Right cardiac atrium (tissue), 5 donors: Measurements from ENCODE around the gene STING1. TPM values are rescaled to one million over a fixed set of nuclear protein-coding genes. Genes with fewer than 3 reads are reported as not detected.

Experiments used
- ATAC-seq, 2 donors: fragments of 200-7000 bp; cut with Tn5 transposase; one replicate each; pipeline versions ENCODE4 v1.8.0 to v1.9.1; 2020; ENCODE audit warnings: moderate library complexity in 2 of 2, mild to moderate bottlenecking in 1 of 2
- DNase-seq, 3 donors: peaks; one replicate each; pipeline ENCODE4 v3.0.0-alpha.2; 2020
- H3K27ac ChIP-seq: one replicate; pipeline ENCODE4 v1.5.1; 2013; ENCODE audit warnings: mild to moderate bottlenecking, low read length, control low read depth, moderate library complexity
- H3K27me3 ChIP-seq: one replicate; pipeline ENCODE4 v1.6.1; 2013; ENCODE audit not compliant: control insufficient read depth, insufficient read depth
- H3K4me1 ChIP-seq: one replicate; pipeline ENCODE4 v1.6.1; 2013; ENCODE audit warnings: low read length; ENCODE audit not compliant: control insufficient read depth, insufficient read depth
- H3K4me3 ChIP-seq: one replicate; pipeline ENCODE4 v1.5.1; 2013; ENCODE audit warnings: low read length, control low read depth
- H3K9me3 ChIP-seq: one replicate; pipeline ENCODE4 v1.6.1; 2013; ENCODE audit warnings: low read length; ENCODE audit not compliant: control insufficient read depth
- WGBS: extraction: QIAGEN DNeasy Blood & Tissue Kit; methylation state at CpG from one replicate; pipeline ENCODE4 v1.1.7; 2013; 5-methylcytosine and 5-hydroxymethylcytosine counted together
- intact Hi-C, 4 donors: fragments of 100-400 bp; cut with DNase I; formaldehyde crosslinking; loops; one replicate each; pipeline versions ENCODE4 v1.11.0 to v1.14.0; 2022 to 2023
- polyA plus RNA-seq: library from polyadenylated mRNA; stranded (reverse); fragments of 200-250 nt; gene quantifications from one replicate; pipeline ENCODE4 v1.2.3, GENCODE V29; 2013
- total RNA-seq, 4 donors: library from RNA; stranded (reverse); fragmentation: NEBNext Ultra II Directional; extraction: Animal tissue kit (Norgen Biotek cat#: 25700); gene quantifications; one replicate each; pipeline ENCODE4 v1.2.1, GENCODE V29; 2021
- donor health status: healthy with polysubstance abuse.
- donor health status: DM: no; HTN: yes; CAD: no.
- donor health status: DM: no; HTN: no; CAD: no.
- donor health status: DM: no; HTN: yes; CAD: no; lungs with severe emphysema.
- donor health status: DM: yes; HTN: yes; CAD: no.

The STING1 gene
- total and polyA plus RNA-seq, 5 donors = 47.9 to 125 (median 90.9) TPM

DNA sequence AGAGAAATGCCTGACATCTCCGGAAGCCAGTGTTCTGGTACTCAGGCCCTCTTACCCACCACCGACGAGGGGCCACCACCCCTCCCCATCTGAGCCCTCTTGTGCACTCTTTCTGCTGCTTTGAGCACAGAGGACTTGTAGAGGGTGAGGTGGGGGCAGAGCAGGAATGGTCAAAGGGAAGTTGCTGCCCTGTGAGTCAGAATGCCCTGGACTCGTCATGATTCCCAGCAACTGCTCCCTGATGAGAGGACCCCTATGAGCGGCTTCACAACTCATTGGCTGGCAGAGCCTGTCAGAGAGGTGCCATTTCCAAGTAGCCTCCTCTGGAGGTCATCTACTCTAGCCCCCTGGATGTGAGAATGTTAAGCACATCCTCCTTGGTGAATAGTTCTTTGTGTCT lies 20.9 kb downstream of the STING1 start:
- Histone ChIP-seq H3K4me1 (no peaks in the 10 kb centered on the region), H3K9me3 (no peaks in the 10 kb centered on the region), H3K4me3 (peak overlapping the region; percentile 73), H3K27ac (peak overlapping the region; percentile 96), H3K27me3 (no peaks in the 10 kb centered on the region)
- peak in 2 of 3 donors; percentile 38 to 55 for DNase-seq
- WGBS = 65% methylated on average over 5 of the region's 5 CpGs
- ATAC-seq = peak; percentile 47 to 74
- intact Hi-C loops = no loop called here

DNA sequence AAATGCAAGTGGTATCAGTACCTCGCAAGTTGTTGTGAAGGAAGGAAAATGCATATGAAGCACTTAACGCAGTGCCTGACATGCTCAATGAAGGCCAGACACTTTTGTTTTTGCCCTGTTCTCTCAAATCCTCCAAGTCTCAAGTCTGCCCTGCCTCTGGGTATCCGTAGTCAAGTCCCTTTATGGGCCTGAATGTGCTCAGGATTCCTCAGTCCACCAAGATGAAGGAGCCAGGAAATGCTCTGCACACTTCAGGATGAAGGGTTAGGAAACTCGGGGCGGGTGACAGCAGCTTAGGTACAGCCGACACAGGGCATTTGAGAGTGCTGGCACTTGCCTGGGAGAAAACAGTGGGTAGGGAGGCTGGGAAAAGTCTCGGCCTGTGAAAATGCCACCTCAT lies 21.4 kb downstream of the STING1 start:
- intact Hi-C loops = no loop called here
- peak in 1 of 2 donors; percentile 17 for ATAC-seq
- Histone ChIP-seq H3K4me1 (no peaks in the 10 kb centered on the region), H3K9me3 (no peaks in the 10 kb centered on the region), H3K27ac (peak overlapping the region; percentile 96), H3K27me3 (no peaks in the 10 kb centered on the region), H3K4me3 (peak overlapping the region; percentile 73)
- WGBS = 71% methylated on average over 7 of the region's 7 CpGs
- DNase-seq = no peak

DNA sequence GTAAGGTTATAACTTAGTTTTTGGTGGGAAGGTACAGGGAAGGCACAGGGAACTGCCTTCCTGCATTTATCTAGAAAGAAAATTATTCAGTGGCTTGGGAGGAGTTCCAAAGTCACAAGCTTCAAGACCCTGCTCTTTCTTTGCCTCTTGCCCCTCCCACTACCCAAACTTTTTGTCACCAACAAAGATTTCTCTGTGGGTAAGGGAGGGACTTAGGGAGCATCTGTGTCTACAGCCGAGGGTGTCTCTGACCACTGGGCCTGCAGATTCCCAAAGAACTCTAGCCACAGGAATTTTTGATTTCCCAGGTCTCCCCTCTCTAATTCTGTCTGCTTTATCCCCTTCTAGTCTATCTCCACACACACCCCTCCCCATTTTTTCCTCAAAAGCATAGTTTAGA lies 22.1 kb downstream of the STING1 start:
- H3K27me3 ChIP-seq = no peaks in the 10 kb centered on the region
- no peaks in the 10 kb centered on the region for H3K4me1 ChIP-seq
- DNase-seq (no peak), ATAC-seq (no peak)
- 69% methylated on average over 1 of the region's 1 CpG for WGBS
- no peak overlapping the region for H3K4me3 ChIP-seq
- H3K27ac ChIP-seq = peak overlapping the region; percentile 40
- intact Hi-C loops = no loop called here
- H3K9me3 ChIP-seq = no peaks in the 10 kb centered on the region

DNA sequence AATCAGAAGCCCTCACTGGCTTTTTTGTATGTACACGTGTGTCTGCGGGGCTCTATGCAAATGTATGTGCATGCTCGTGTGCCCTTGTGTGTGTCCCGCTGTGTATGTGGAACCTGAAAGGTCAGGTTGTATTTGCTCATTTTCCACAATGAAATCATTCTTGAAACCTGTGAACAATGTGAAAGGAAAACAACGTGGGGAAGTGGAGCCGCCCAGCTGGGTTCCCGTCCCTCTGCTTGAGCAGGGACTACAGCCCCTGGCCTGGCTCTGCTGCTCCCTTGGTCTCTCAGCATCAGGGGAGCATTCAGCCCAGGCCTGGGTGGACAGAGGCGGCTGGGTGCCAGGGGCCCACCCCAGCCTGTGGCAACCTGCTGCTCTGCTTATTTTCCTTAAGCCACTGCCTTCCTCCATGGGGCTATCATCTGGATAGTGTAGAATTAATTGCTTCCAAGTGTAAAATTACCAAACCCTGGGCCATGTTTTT lies 23.1 kb downstream of the STING1 start:
- Histone ChIP-seq H3K4me3 (no peak overlapping the region), H3K4me1 (no peaks in the 10 kb centered on the region), H3K27me3 (no peaks in the 10 kb centered on the region), H3K27ac (peak overlapping the region; percentile 59), H3K9me3 (no peaks in the 10 kb centered on the region)
- peak; percentile 62 to 85 for ATAC-seq
- intact Hi-C loops = no loop called here
- WGBS = 67% methylated on average over 8 of the region's 8 CpGs
- DNase-seq = peak; percentile 67 to 77 (median 70)

DNA sequence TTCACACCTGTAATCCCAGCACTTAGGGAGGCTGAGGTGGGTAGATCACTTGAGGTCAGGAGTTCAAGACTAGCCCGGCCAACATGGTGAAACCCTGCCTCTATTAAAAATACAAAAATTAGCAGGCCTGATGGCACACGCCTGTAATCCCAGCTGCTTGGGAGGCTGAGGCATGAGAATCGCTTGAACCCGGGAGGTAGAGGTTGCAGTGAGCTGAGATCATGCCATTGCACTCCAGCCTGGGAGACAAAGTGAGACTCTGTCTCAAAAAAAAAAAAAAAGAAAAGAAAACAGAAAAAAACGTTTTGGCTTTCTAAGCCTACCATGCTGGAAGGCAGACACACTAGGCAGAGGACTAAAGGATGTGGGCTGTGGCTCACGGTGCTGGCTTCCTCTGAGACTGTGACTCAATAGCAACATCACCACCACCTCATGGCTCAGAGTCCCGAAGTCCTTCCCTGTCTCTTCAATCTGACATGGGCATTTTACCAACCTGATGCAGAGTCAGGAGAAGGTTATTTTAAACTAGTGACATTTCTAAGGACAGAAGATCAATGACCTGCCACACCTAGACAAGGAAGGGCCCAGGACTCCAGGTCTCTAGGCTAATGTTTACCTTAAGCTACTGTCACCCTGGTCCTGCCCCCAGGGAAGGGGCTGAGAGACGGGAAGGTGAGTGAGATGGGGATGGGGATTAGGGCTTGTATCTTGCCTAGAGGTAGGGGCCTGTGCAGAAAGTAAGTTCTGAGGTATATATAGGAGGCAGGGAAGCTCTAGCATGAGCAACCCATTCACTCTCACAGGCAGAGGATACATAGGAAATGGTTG lies 23.8 kb downstream of the STING1 start:
- intact Hi-C loops = no loop called here
- DNase-seq (peak in 2 of 3 donors; percentile 48 to 78), ATAC-seq (peak; percentile 47 to 81)
- Histone ChIP-seq H3K4me1 (no peaks in the 10 kb centered on the region), H3K9me3 (no peaks in the 10 kb centered on the region), H3K27me3 (no peaks in the 10 kb centered on the region), H3K4me3 (no peak overlapping the region), H3K27ac (peak overlapping the region; percentile 80)
- WGBS = 57% methylated on average over 8 of the region's 8 CpGs

DNA sequence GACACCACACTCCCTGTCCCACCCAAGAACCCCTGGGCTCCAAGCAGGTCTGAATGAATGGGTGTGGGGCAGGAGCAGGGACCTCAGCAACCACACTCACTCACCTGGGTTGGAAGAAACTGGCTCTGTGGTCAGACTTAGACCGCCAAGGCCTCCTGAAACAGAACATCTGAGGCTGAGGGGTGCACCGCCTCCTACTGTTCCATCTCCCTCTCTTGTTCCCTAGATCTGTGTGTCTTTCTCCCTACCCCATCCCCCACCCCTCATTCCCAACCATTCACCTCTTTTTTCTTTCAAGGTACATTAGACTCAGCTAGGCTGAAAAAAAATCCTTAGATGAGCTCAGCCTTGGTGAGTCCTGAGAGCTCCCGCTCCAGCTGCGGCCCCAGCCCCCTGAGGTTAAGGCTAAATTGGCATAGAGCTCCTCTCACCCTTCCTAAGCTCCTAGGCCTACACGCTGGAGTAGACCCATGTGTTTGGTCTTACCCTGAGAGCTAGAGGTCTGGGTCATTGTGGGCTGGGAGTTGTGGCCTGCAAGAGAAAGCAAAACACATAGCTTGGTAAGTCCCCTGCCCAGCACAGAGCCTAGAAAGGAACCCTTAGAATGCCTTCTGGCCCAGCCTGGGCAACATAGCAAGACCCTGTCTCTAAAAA lies 24.8 kb downstream of the STING1 start:
- DNase-seq = no peak
- Histone ChIP-seq H3K4me1 (no peaks in the 10 kb centered on the region), H3K27ac (no peak overlapping the region), H3K27me3 (no peaks in the 10 kb centered on the region), H3K4me3 (no peak overlapping the region), H3K9me3 (no peaks in the 10 kb centered on the region)
- ATAC-seq = no peak
- whole genome bisulfite sequencing = 95% methylated on average over 5 of the region's 5 CpGs
- intact Hi-C loops = no loop called here

DNA sequence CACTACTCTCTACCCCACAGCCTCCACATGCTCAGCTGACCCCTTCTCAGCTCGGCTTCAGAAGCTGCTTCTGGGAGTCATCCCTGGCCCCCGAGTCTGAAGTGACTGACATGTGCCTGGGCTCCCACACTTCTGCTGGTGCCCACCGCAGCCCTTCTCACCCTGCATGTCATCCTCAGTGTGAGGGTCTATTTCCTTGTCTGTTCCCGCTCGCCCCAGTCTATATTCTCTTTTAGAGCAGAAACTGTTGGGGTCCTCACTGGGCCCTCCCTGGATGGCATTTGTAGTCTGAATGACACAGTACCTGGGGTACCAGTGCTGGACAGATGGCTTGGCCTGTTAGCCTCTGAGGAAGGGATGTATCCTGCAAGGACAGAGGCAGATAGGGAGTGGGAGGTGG lies 25.3 kb downstream of the STING1 start:
- intact Hi-C loops = no loop called here
- ATAC-seq = no peak
- no peak for DNase-seq
- 94% methylated on average over 5 of the region's 5 CpGs for WGBS
- H3K27me3 ChIP-seq = no peaks in the 10 kb centered on the region
- H3K9me3 ChIP-seq = no peaks in the 10 kb centered on the region
- no peak overlapping the region for H3K27ac ChIP-seq
- H3K4me3 ChIP-seq = no peak overlapping the region
- H3K4me1 ChIP-seq = no peaks in the 10 kb centered on the region

DNA sequence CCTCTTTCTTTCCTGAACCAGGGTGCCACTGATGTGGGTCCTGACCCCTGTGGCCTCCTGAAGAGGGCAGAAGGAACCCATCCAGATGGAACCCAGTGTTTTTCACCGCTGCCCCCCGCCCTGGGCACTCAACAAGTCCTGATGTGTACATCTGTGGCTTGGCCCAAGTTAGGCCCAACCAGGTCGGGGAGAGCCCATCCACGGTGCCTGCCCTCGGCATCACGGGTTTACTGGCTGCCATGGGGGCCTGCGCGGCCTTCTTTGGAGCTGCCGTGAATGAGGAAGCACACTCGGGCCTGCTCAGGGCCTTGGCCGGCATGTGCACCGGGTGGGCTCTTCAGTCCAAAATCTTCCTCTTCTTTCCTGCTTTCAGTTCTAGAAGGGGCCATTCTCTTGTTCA lies 25.8 kb downstream of the STING1 start:
- intact Hi-C loops = no loop called here
- Histone ChIP-seq H3K27ac (no peak overlapping the region), H3K9me3 (no peaks in the 10 kb centered on the region), H3K27me3 (no peaks in the 10 kb centered on the region), H3K4me1 (no peaks in the 10 kb centered on the region), H3K4me3 (no peak overlapping the region)
- WGBS = 88% methylated on average over 12 of the region's 12 CpGs
- ATAC-seq = no peak
- no peak for DNase-seq

DNA sequence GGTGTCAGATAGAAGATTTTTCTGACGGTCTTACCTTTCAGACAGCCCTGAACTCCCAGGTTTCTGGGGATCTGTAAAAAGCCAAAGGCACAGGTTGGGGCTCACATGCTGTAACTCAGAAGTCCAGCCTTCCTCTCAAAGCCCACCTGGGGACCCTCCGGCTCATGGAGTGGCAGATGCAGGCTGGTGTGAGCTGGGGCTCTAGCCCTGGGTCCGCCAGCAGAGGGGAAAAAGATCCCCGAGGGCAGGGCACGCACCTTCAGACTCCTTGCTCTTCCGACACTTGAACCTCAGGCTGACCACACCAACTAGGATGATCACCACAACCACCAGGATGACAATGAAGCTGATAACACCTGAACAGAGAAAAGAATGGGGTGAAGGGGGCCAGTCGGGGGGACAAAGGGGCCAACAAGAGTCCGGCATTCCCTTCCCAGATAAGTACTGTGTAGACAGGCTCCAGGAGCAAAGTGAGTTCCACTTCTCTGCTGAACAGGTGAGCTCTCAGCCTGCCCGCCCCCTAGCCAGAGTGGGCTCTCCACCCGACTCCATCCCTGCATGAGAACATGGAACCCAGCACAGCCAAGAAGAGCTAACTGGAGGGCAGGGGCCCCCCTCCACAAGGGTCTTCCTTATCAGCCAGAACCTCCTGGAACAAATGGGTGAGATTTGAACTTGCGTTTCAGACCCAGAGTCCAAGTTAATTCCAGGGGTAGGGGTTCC lies 27.8 kb downstream of the STING1 start:
- intact Hi-C loops = no loop called here
- no peaks in the 10 kb centered on the region for H3K27me3 ChIP-seq
- DNase-seq (no peak), ATAC-seq (no peak)
- WGBS = 90% methylated on average over 11 of the region's 11 CpGs
- H3K27ac ChIP-seq = no peak overlapping the region
- no peak overlapping the region for H3K4me3 ChIP-seq
- H3K9me3 ChIP-seq = no peaks in the 10 kb centered on the region
- H3K4me1 ChIP-seq = no peaks in the 10 kb centered on the region

DNA sequence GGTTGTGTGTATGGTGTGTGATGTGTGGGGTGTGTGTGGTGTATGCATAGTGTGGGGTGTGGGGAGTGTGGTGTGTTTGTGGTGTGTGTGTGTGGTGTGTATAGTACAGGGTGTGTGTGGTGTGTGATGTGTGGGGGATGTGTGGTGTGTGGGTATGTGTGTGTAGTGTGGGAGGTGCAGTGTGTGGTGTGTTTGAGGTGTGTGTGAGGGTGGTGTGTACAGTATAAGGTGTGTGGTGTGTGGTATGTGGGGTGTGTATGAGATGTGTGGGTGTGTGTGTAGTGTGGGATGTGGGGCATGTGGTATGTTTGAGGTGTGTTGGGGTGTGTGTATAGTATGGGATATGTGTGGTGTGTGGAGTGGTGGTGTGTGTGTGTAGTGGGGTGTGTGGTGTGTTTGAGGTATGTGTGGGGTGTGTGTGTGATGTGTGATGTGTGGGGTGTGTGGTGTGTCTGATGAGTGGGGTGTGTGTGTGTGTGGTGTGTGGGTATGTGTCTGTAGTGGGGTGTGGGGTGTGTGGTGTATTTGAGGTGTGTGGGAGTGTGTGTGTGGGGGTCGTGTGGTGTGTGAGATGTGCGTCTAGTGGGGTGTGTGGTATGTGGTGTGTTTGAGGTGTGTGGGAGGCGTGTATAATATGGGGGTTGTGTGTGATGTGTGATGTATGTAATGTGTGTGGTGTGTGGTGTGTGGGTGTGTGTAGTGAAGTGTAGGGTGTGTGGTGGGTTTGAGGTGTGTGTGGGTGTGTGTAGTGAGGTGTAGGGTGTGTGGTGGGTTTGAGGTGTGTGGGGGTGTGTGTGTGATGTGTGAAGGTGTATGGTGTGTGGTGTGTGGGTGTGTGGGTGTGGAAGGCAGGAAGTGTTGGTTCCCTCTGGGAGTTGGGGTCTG lies 28.6 kb downstream of the STING1 start:
- Histone ChIP-seq H3K4me1 (no peaks in the 10 kb centered on the region), H3K27me3 (no peaks in the 10 kb centered on the region), H3K4me3 (no peak overlapping the region), H3K27ac (no peak overlapping the region), H3K9me3 (no peaks in the 10 kb centered on the region)
- ATAC-seq (no peak), DNase-seq (no peak)
- intact Hi-C loops = no loop called here
- WGBS = 86% methylated on average over 3 of the region's 3 CpGs
